IPS-NIHi7 (cell line): Measurements from ENCODE around the gene CCDC170.
"Not testable (repeated sequence)": the region's sequence is repeated elsewhere in the genome, so short reads cannot be mapped to it uniquely, and the experiment has no call there.

Source experiments
- DNase-seq: peaks from one replicate; pipeline ENCODE4 v3.0.0; 2012; ENCODE audit warnings: mixed read lengths; ENCODE audit errors: extremely low spot score

CCDC170 gene

DNA sequence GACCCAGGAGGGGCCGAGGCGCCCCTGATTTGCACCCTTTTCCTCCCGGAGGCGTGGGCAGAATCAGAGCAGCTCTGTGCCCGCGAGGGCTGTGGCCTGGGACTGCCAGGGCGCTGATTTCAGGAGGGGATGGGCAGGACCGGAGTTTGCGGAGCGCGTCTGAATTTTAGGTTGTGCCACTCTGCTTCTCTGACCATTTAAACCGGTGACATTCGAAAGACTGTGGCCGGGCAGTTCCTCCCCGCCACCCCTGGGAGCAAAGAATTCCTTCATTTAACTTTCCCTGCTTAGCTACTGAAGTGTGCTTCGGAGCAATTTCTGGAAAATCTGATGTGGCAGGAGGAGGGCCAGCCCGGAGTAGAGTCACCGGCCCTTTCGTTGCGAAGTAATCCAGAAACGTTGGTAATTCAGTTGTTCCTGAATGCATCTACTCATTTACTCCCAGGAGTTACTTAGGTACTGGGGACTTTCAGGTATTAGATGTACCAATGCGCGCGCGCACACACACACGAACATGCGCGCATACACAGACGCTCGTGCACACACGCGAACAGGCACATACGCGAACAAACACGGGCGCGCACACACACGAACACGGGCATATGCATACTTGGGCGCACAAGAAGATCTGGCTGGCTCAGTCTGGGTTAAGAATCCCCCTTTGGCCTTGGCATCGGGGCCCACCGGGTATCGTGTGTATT is 568 bp downstream of the CCDC170 start:
- DNase-seq = peak; percentile 28

DNA sequence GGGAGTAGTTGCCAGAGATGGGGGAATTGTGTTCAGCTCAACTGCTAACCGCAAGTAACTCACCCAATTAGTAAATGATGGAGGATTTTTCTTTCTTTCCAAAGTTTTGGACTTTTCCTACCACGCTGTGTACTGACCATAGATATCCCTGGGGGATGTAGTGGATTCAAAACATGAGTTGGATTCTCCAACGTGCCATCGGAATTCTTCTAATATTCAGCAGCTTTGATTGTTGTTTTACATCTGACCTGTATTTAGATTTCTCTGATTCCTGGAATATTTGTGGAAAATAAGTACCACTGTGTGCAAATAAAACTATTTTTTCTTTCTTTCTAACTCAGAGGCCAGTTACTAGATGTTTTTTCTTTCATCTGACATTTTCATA is 1.1 kb downstream of the CCDC170 start:
- no peak for DNase-seq

DNA sequence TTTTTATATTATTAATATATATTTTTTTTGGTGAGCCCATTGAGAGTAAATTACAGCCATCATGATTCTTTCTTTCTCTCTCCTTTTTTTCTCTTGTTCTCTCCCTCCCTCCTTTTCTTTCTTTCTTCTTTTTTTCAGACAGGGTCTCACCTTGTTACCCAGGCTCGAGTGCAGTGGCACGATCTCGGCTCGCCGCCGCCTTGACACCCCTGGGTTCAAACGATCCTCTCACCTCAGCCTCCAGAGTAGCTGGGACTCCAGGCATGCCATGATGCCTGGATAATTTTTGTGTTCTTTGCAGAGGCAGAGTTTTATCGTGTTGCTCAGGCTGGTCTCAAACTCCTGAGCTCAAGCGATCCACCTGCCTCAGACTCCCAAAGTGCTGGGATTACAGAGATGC is 1.6 kb downstream of the CCDC170 start:
- no peak for DNase-seq

DNA sequence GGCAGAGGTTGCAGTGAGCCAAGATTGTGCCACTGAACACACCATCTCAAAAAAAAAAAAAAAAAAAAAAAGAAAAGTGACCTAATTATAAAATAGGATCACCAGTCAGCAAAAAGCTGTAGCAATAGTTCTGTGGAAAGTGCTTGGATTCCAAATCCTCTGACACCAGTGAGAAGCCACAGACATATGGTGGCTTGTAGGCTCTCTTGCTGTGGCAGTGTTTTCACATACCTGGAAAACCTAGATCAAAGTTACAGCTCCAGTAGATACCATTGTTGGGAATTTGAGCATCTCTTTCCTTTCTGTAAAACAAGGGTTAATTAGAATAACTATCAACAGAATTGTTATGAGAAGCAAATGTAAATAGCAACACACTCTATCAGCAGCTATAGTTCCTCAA is 4.1 kb downstream of the CCDC170 start:
- no peak for DNase-seq

DNA sequence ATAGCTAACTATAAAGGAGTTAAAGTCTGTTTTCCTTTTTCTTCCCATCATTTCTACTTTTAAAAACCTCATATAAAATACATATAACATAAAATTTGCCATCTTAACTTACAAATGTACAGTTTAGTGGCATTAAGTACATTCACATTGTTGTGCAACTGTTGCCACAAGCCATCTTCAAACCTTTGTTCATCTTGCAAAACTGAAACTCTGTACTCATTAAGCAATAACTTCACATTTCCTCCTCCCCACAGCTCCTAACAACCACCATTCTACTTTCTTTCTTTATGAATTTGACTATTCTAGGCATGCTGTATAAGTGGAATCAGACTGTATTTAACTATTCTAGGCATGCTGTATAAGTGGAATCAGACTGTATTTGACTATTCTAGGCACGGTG is 4.5 kb downstream of the CCDC170 start:
- DNase-seq = no peak

DNA sequence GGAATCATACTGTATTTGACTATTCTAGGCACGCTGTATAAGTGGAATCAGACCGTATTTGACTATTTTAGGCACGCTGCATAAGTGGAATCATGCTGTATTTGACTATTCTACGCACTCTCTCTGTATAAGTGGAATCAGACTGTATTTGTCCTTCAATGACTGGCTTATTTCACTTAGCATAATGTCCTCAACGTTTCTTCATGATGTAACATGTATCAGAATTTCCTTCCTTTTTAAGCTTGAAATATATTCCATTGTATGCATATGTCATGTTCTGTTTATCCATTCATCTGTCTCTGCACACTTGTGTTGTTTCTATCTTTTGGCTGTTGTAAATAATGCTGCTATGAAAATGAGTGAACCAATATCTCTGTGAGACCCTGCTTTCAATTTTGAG is 5.7 kb downstream of the CCDC170 start:
- DNase-seq = no peak

DNA sequence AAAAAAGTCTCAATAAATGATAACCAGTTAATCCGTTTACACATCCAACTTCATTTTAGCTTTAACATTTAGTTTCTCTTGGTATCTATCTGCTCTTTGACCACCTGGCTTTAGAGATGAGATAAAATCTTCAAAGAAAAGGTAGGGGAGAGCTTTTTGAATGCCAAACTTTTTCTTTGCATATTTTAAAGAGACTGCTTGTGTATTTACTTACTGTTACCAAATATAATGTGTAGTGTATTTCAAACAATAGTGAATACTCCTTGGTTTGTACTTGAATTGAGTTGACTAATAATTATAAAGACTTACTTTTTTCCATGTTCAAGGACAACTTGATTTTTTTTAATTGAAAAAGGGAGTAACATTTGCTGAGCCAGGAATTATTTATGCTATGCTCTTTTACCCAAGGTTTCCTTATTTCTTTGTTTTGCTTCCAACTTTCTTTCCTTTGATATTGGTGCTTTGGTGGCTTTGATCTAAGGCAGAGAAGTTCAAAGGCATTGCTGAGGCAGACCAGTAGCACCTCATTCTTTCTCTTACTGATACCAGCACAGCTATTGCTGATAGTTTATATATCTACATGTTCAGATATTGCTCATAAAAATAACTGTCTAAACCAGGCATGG is 7.8 kb downstream of the CCDC170 start:
- no peak for DNase-seq

DNA sequence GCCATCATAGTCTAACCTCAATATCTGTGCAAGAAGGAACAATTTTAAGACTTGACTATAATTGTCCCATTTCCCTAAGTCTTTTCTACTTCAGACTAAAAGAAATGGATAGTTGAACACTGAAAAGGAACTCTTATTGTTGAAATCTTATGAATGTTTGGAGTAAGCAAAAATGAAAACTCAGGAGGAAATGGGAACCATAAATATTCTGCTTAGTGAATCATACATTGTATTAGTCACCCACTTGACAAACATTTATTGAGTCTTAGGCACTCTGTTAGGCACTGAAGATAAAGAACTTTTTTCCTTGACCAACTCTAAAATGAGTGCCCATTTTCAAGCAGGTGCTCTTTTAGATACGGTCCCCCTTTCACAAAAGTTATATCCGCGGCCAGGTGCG is 8.7 kb downstream of the CCDC170 start:
- DNase-seq = no peak

DNA sequence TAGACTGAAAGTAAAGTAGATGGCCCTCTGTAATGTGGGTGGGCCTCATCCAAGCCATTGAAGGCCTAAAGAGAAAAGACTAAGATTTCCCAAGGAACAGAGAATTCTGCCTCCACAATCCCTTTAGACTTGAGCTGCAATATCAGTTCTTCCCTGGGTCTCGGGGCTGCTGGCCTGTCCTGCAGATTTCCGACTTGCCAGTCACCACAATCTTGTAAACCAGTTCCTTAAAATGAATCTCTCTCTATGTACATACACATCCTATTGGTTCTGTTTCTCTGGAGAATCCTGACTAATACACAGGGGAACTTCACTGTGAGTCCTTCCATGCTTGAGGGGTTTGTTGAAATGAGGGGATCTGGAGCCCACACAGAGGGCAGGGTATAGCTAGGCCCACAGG is 12.9 kb downstream of the CCDC170 start:
- DNase-seq = no peak

DNA sequence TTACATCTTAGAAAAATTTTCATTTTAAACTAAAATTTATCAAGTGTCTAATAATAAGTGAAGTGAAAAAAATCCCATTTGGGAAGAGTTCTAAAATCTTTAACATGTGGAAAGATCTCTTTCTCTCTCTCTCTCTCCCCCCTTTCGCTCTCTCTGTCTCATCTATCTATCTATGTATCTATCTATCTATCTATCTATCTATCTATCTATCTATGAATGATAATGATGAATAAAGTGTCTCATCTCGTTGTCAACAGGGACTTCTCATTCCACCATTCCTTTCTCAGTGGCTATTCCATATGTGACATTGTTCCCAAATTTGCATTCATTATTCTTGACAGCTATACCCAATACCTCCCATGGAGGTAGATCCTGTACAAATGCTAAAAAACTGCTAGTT is 15.2 kb downstream of the CCDC170 start:
- DNase-seq = no peak

DNA sequence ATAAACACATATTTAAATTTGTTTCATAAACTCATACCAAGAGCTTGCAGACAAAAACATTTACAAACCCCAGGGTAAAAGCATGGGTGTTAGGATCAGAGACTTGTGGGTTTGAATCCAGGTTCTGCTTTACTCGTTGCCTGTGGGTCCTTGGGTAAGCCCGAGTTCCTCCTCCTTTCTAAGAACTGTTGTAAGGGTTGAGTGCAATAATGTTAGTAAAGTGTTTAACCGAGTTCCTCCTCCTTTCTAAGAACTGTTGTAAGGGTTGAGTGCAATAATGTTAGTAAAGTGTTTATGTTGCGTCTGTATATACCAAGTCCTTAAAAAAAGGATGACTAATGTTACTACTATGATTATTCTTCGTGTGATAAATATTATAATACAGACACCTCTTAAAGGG is 18.7 kb downstream of the CCDC170 start:
- DNase-seq = no peak

DNA sequence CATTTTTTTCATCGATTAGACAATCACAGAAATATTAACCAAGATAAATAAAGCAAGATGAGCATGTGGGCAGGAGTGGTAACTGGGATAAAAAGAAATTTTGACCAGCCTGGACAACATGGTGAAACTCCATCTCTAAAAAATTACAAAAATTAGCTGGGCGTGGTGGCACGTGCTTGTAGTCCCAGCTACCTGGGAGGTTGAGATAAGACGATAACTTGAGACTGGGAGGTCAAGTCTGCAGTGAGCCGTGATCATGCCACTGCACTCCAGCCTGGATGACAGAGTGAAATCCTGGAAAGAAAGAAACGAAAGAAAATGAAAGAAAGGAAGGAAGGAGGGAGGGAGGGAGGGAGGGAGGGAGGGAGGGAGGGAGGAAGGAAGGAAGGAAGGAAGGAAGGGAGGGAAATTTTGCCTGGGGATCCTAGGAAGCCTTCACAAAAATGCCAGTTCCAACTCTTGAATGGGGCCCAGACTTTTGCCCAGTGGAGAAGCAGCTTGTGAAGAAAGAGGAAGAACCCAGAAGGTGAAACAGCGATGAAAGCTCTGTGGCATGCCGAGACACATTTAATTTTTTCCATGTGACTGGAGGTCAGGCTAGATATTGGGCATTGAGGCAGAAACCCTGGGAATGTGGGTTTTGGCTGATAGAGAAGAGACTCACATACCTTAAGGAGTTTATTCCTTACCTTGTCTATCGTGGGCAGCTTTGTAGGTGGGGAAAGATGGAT is 20.3 kb downstream of the CCDC170 start:
- no peak for DNase-seq

DNA sequence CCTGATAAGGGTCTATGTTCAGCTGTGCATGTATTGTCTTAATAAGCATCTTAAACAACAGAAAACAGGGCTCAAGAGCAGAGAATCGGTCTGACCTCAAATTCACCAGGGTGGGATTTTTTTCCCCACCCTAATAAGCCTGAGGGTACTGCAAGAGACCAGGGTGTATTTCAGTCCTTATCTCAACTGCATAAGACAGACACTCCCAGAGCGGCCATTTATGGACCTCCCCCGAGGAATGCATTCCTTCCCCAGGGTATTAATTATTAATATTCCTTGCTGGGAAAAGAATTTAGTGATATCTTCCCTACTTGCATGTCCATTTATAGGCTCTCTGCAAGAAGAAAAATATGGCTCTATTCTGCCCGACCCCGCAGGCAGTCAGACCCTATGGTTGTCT is 25.2 kb downstream of the CCDC170 start:
- not testable (repeated sequence) for DNase-seq

DNA sequence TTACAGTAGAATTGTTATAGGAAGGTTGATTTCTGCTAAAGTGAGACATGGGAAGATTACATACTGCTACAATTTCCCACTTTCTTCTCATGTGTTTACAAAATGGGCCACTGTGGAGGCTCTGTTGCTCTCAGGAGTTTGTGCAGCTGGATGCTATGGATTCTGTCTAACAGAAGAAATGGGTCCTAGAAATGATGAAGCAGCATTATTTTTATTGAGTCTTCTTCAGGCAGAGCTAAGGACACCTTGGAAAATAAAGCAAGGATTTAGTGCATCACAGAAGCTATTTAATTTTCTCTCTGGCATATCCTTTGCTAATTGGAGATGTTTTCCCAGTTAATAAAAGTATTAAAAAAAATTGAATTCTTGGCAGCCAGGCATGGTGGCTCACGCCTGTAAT is 29.2 kb downstream of the CCDC170 start:
- DNase-seq = no peak

DNA sequence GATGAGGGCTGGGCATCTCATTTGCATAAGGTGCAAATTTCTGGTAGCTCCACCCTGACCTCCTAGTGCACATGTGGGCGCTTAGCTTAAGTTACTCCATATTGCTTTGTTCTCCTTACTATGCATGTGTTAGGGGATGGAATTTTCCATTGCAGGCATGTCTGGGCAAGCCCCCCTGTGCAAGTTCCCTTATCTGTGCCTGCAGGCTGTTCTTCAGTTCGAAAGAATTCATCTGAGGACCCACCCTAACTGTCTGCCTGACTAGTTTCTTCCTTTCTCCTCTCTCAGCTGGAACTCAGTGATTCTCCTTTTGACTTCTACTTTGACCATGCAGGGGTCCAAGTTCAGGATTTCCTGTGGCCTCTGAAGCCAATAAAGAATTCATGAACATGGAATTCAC is 30.2 kb downstream of the CCDC170 start:
- DNase-seq = no peak

DNA sequence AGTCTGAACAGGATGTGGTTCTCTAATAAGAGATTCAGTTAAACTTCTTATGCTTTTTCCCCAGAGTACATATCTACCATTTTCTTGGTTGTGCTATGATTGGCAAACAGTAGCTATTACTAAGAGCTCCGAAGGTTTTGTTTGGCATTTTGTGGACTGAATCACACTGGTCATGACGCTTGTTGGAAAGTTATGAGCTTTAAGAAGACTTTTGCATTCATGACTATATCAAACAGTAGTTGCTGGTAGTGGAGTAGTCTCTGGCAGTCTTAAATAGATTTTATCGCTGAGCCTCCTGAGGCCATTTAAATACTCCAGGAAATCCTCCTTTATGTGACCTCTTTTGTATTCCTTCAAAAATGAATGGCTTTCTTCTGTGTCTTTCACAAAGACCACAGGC is 40.8 kb downstream of the CCDC170 start:
- DNase-seq = no peak

DNA sequence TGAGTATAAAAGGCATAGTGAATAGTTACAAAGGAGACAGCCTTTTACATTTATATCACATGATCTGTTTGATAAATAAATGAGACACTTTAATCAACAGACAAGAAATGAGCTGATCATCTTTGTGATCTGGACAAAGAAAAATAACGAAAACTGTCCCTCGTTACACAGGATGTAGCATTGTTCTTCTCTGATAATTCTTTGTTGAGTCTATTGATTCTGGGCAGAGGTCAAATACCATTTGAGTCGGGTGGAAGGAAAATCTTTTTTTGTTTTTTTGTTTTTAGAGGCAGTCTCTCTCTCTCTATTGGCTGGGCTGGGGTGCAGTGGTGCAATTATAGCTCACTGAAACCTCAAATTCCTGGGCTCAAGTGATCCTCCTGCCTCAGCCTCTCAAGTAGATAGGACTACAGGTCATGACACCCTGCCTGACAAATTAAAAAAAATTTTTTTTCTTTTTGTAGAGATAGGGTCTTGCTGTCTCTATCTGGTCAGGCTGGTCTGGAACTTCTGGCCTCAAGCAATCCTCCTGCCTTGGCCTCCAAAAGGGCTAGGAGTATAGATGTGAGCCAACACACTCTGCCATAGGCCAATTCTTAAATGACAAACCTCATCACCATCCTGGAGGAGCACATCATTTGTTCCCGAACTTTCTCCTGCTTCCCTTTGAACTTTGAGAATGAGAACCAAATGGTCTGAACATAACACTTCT is 41.8 kb downstream of the CCDC170 start:
- no peak for DNase-seq

DNA sequence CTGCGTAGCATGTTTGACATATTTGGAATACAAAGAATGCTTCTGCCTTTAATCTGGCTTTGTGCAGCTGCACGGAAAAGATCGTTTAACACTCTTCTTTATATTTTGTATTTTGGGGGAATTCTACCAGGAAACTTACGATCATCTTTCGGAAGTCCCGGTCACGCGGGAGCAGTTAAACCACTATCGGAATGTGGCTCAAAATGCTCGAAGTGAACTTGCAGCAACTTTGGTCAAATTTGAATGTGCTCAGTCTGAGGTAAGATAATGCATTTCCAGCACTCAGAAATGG is 42.3 kb downstream of the CCDC170 start:
- DNase-seq = no peak

DNA sequence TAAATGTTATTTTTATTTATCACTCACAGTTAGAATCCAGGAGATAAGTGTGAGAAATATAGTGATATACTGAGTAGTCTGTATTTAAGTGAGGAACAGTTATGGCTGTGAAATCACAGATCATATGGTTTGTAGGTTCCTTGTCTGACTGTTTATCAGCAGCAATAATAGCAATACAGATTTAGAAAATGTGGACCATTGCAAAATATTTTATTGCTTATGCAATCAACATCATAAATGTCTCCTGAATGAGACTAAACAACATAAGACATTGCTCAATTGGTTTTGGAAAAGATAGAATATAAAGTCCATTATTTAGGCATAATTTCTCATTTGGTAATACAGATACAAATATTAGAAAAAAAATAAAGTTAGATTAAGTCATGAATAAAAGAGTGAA is 43.7 kb downstream of the CCDC170 start:
- DNase-seq = no peak

DNA sequence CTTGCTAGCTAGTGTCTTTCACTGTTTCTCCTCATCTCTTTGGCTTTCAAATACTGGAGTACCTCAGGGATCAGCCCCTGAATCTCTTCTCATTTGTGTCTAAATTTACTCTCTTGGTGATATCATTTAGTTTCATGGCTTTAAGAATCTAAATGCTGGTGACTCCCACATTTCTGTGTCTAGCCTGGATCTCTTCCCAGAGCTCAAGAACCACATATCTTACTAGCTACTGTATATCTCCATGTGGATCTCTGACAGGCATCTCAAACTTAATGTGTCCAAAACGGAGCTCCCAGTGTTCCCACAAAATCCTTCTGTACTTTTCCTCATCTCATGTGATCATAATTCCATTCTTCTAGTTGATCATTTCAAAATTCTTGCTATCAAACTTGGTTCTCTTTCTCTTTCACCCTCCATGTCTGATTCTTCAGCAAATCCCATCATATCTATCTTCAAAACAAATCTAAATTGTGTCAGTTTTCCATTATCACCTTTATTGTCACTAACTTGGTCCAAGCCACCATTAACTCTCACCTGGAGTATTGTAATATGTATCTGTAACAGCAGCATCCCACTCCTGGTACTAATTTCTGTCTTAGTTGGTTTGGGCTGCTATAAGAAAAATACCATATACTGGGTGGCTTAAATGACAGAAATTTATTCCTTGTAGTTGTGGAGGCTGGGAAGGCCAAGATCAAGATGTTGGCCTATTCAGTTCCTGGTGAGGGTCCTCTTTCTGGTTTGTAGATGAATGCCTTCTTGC is 45.9 kb downstream of the CCDC170 start:
- no peak for DNase-seq

DNA sequence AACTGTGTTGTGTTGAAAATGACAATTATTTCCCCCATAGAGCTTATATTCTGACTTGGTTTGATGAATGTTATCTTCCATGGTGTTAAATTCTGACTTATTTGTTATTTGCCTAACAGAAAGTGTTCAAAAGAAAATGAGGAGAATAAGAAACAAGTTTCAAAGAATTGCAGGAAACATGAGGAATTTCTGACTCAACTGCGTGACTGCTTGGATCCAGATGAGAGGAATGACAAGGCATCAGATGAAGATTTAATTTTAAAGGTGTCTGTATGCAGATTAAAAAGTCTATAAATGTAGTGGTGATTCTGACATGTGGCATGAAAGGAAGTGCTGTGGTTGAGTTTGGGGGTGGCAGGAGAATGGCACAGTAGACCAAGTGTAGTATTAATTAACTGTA is 50.6 kb downstream of the CCDC170 start:
- DNase-seq = no peak

DNA sequence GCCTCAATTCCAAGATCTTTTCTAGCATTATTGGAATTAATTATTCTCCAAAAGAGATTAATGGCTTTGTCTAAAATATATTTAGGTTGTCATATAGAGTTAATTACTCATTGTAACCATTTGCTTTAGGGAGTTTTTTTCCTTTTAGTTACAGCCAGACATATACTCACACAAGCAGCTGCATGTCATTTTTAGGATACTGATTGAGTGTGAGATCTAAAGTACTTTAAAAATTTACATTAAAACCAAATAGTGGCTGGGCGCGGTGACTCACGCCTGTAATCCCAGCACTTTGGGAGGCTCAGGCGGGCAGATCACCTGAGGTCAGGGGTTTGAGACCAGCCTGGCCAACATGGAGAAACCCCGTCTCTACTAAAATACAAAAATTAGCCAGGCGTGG is 51.1 kb downstream of the CCDC170 start:
- DNase-seq = not testable (repeated sequence)
